GM10248 (cell line): ENCODE results near the gene ARHGEF16.

ENCODE experiments used
- CTCF ChIA-PET: fragments of 300-600 bp; sonication (Branson Sonifier 250); formaldehyde crosslinking; extraction: SDS; loops from one replicate; lab custom pipeline; 2021; ENCODE audit warnings: antibody characterized with exemption; lab: Yijun Ruan, JAX
- POLR2A ChIA-PET: fragments of 350-650 bp; sonication (Branson Sonifier 250); formaldehyde crosslinking; extraction: SDS; loops from one replicate; lab custom pipeline; 2020; ENCODE audit warnings: antibody characterized with exemption; lab: Yijun Ruan, JAX
- DNase-seq: peaks from one replicate; pipeline ENCODE4 v3.0.0; 2012; ENCODE audit errors: extremely low spot score
- TF ChIP-seq, protein P1 (sequence below): IDR thresholded peaks from 2 replicates; pipeline ENCODE4 v1.5.1; 2012; ENCODE audit warnings: mild to moderate bottlenecking, low read depth; ENCODE audit errors: extremely low read depth, missing control alignments, control extremely low read depth

Gene ARHGEF16

DNA sequence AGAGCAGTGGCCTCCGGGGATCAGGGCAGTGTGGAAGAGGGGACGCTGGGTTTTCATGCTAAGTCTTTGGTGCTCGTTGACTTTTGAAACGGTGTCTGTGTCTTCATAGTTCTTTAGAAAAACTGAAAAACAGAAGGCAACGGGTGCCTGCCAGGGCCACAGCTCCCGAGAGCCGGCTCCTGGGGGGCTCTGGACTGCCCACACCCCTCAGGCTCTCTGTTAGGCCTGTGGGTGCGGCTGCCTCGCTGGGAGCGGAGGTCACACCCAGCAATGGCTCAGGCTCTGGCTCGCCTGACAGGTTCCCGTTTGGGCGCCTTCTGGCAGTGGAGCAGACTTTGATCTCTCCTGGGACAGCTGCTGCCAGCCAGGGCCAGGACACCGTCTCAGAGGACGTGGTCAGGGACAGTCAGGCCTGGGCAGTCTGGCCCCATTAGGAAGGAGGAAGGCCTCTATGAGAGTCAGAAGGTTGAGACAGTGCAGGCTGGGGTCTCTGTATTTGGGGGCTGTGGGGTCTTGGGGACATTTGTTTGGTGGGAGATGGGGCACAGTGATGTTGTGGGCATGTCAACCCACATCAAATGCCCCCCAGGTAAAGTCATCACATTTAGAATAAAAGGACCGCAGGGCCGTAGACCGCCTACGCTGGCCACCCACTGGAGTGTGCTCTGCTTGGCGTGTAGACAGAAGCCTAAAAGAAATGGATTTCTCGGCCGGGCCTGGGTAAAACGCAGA is 5.6 kb downstream of the ARHGEF16 start:
- TF ChIP-seq, protein P1, sequence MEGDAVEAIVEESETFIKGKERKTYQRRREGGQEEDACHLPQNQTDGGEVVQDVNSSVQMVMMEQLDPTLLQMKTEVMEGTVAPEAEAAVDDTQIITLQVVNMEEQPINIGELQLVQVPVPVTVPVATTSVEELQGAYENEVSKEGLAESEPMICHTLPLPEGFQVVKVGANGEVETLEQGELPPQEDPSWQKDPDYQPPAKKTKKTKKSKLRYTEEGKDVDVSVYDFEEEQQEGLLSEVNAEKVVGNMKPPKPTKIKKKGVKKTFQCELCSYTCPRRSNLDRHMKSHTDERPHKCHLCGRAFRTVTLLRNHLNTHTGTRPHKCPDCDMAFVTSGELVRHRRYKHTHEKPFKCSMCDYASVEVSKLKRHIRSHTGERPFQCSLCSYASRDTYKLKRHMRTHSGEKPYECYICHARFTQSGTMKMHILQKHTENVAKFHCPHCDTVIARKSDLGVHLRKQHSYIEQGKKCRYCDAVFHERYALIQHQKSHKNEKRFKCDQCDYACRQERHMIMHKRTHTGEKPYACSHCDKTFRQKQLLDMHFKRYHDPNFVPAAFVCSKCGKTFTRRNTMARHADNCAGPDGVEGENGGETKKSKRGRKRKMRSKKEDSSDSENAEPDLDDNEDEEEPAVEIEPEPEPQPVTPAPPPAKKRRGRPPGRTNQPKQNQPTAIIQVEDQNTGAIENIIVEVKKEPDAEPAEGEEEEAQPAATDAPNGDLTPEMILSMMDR, result no peak
- DNase-seq, result no peak
- ChIA-PET POLR2A (no interaction called here), CTCF (no interaction called here)

DNA sequence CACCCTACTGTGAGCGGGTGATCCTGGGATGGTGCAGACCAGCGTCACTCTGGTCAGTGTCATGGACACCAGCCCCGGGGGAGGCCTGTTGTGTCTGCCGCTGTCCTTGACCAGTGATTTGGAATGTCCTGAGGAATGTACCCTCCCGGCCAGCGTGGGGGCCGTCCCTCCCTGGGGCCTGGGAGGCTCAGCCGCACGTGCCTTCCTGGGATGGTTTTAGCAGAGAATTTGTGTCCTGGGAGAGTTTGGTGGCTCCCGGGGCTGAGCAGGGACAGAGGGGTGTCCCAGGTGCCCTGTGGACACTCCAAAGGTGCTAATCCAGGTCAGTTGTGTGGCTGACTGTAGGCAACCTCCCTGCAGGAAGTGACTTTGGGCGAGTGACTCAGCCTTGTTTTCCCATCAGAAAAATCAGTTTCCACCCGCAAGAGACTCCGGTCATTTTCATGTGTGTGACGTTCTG is 6.2 kb downstream of the ARHGEF16 start:
- POLR2A ChIA-PET, result no interaction called here
- DNase-seq, result no peak
- TF ChIP-seq, protein P1, result no peak
- CTCF ChIA-PET, result interaction anchor here (3.0 kb wide), 1 partner anchor 8 kb away, joined by 19 read pairs; no protein-coding TSS in a partner anchor

DNA sequence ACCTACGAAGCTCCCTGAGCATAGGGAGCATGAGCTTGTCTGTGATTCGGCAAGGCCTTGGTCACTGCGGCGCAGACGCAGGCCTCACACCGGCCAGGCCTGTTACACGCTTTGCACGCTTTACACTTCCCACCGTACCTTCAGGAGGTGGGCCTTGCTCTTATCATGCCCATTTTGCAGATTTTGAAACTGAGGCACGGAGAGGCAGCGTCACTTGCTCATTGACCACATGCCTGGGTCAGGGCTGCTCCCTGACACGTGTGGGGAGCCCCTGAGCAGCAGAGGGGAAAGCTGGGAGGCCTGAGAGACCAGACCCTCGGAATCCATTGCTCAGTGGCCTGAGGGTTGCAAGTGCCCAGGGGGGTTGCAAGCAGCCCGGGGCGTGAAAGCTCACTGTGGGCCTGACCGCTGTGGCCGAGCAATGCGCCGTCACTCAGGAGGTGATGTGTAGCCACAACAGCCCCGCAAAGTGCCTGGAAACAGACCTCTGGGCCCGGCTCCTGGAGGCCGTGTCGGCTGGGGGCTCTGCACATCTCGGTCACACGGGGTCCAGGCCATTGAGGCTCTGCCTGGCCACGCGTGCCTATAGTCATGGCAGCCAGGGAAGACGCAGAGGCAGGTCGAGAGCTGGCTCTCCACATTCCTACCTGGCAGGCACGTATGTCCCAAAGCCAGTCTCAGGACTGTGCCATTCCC is 6.9 kb downstream of the ARHGEF16 start:
- ChIA-PET CTCF (interaction anchor here (3.0 kb wide), 1 partner anchor 8 kb away, joined by 19 read pairs; no protein-coding TSS in a partner anchor), POLR2A (no interaction called here)
- TF ChIP-seq, protein P1, result no peak
- no peak for DNase-seq

DNA sequence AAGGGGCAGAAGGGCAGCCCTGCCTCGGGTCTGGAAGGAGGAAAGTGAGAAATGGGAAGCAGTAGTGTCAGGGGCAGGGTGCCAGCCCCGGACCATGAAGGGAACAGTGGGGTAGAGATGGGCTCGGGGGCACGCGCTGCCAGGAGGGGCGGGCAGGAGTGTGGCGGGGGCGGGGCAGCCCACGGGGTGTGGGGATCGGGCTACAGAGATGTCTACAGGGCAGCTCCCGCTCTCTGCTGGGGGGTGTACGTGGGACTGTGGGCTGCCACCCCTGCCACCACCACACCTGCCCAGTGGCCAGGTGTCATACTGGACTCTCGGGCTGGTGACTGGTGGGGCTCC is 7.4 kb downstream of the ARHGEF16 start:
- ChIA-PET CTCF (interaction anchor here (3.0 kb wide), 1 partner anchor 9 kb away, joined by 19 read pairs; no protein-coding TSS in a partner anchor), POLR2A (no interaction called here)
- TF ChIP-seq, protein P1, result no peak
- no peak for DNase-seq

DNA sequence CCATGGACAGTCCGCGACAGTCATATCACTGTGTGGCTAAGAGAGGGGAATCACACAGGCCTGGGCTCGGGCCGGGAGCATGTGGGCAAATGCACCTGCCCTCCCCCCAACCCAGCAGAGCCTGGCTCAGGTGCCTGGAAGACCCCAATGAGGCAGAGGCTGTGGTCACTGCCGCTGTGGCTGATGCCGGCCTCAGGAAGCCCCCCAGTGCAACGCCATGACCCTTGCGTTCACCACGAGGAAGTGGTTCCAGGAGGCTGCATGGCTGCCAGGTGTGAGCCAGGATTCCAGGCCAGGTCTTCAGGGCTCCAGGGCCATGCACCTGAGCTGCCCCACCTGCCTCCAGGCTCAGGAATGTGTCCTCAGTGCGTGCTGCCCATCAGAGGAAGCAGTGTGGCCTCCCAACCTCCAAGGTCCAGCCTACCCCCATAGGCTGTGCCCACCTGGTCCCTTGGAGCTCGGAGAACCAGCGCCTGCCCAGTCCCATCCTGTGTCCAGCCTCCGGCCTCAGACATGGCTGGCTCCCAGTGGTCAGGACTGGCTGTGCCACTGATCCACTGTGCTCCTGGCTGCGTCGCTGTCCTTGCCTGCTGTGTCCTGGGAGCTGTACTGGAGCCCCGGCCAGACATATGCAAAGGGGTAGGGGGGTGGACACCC is 8.0 kb downstream of the ARHGEF16 start:
- CTCF ChIA-PET, result interaction anchor here (3.0 kb wide), 1 partner anchor 10 kb away, joined by 19 read pairs; no protein-coding TSS in a partner anchor
- TF ChIP-seq, protein P1, result no peak
- POLR2A ChIA-PET, result no interaction called here
- no peak for DNase-seq

DNA sequence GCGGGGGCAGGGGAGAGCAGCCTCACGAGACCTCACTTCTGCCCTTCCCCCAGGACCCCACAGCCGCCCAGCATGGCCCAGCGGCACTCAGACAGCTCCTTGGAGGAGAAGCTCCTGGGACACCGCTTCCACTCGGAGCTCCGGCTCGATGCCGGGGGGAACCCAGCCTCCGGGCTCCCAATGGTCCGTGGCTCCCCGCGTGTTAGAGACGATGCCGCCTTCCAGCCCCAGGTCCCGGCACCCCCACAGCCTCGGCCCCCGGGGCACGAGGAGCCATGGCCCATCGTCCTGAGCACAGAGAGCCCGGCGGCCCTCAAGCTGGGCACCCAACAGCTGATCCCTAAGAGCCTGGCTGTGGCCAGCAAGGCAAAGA is 8.5 kb downstream of the ARHGEF16 start:
- POLR2A ChIA-PET, result no interaction called here
- no peak for DNase-seq
- TF ChIP-seq, protein P1, result no peak
- CTCF ChIA-PET, result interaction anchor here (3.0 kb wide), 1 partner anchor 10 kb away, joined by 19 read pairs; no protein-coding TSS in a partner anchor
